Measurements from ENCODE around the gene FKBP11. TPM values are rescaled to one million over a fixed set of nuclear protein-coding genes. Genes with fewer than 3 reads are reported as not detected.

Gene FKBP11
- total RNA-seq, 1 experiment from 2014 or later = 25.5 TPM

GRCh38 chr12:48882972-48883304 is 42.4 kb downstream of the FKBP11 start:
- Histone ChIP-seq H2AFZ (peak overlapping the region; percentile 63; the same call in 1 of the 2 replicates), H3K36me3 (ENCODE audit: low read depth) (no peaks in the 10 kb centered on the region)

GRCh38 chr12:48882315-48882687 is 43.0 kb downstream of the FKBP11 start:
- Histone ChIP-seq H3K27ac (peak overlapping the region; percentile 79), H3K4me1 (replicated peaks; ENCODE audit: insufficient read depth) (peaks cover 30% of the 10 kb centered on the region), H3K27me3 (ENCODE audit: insufficient read depth, low read depth) (no peaks in the 10 kb centered on the region), H4K20me1 (ENCODE audit: insufficient read depth) (no peaks in the 10 kb centered on the region), H3K4me2 (peak overlapping the region; percentile 84), H3K4me3 (peak overlapping the region; percentile 43; the same call in 1 of the 2 replicates), H3F3A (ENCODE audit: insufficient read depth, low read depth) (peaks cover 4% of the 10 kb centered on the region; the same call in 1 of the 2 replicates), H2AFZ (peak overlapping the region; percentile 63), H3K79me2 (ENCODE audit: low read depth) (no peaks in the 10 kb centered on the region), H3K9me2 (ENCODE audit: insufficient read depth) (no peaks in the 10 kb centered on the region), H3K36me3 (ENCODE audit: low read depth) (no peaks in the 10 kb centered on the region), H3K9me3 (ENCODE audit: insufficient read depth, low read depth) (no peaks in the 10 kb centered on the region)
- peak; percentile 45 to 52 for DNase-seq
- BruUV-seq (replicated peaks) = no TSS peak
- no peak for TF ChIP-seq CTCF (conservative IDR thresholded peaks at IDR 0.05)
- no peak for TF ChIP-seq EZH2 (IDR thresholded peaks at IDR 0.05; ENCODE audit: low read depth)
- ChIA-PET POLR2A (ENCODE audit: unreplicated experiment) (interaction anchor here (0.6 to 0.9 kb wide), 2 partner anchors 17 to 30 kb away, joined by 3 to 4 read pairs; partner anchors contain the start of gene RND1), CTCF (interaction anchor here (0.9 to 1.2 kb wide), 4 partner anchors 15 to 30 kb away, joined by 3 to 11 read pairs (median 4); partner anchors contain the start of gene DDX23)
- intact Hi-C loops (cut with micrococcal nuclease; ENCODE audit: unreplicated experiment) = loop anchor here (1.0 kb wide), 1 partner anchor 17 kb away; the partner anchor contains the start of gene RND1

More at GRCh38 chr12:48882972-48883304, 42.4 kb downstream of the FKBP11 start:
- Histone ChIP-seq H3K4me2 (peak overlapping the region; percentile 84), H4K20me1 (ENCODE audit: insufficient read depth) (no peaks in the 10 kb centered on the region), H3F3A (ENCODE audit: insufficient read depth, low read depth) (peaks cover 4% of the 10 kb centered on the region; the same call in 1 of the 2 replicates), H3K4me1 (replicated peaks; ENCODE audit: insufficient read depth) (peaks cover 30% of the 10 kb centered on the region), H3K27me3 (ENCODE audit: insufficient read depth, low read depth) (no peaks in the 10 kb centered on the region), H3K4me3 (peak overlapping the region; percentile 43; the same call in 1 of the 2 replicates), H3K27ac (peak overlapping the region; percentile 79), H3K79me2 (ENCODE audit: low read depth) (no peaks in the 10 kb centered on the region), H3K9me3 (ENCODE audit: insufficient read depth, low read depth) (no peaks in the 10 kb centered on the region), H3K9me2 (ENCODE audit: insufficient read depth) (no peaks in the 10 kb centered on the region)
- DNase-seq = no peak
- TF ChIP-seq EZH2 (IDR thresholded peaks at IDR 0.05; ENCODE audit: low read depth) (no peak), CTCF (conservative IDR thresholded peaks at IDR 0.05) (no peak)
- ChIA-PET POLR2A (ENCODE audit: unreplicated experiment) (interaction anchor here (0.6 to 0.9 kb wide), 3 partner anchors 17 to 68 kb away, joined by 3 to 4 read pairs (median 3); partner anchors contain the start of gene RND1), CTCF (interaction anchor here (0.9 to 1.2 kb wide), 4 partner anchors 16 to 30 kb away, joined by 3 to 11 read pairs (median 4); no protein-coding TSS in a partner anchor)
- intact Hi-C loops (cut with micrococcal nuclease; ENCODE audit: unreplicated experiment) = loop anchor here (1.0 kb wide), 1 partner anchor 18 kb away; the partner anchor contains the start of gene RND1
- BruUV-seq (replicated peaks) = no TSS peak

- H4K20me1 ChIP-seq (ENCODE audit: insufficient read depth) = no peaks in the 10 kb centered on the region
- no peaks in the 10 kb centered on the region for H3K36me3 ChIP-seq (ENCODE audit: low read depth)
- peak overlapping the region; percentile 63 for H2AFZ ChIP-seq
- no peaks in the 10 kb centered on the region for H3K9me2 ChIP-seq (ENCODE audit: insufficient read depth)
- peak overlapping the region; percentile 43; the same call in 1 of the 2 replicates for H3K4me3 ChIP-seq
- peaks cover 4% of the 10 kb centered on the region; the same call in 1 of the 2 replicates for H3F3A ChIP-seq (ENCODE audit: insufficient read depth, low read depth)
- H3K4me1 ChIP-seq (replicated peaks; ENCODE audit: insufficient read depth) = peaks cover 30% of the 10 kb centered on the region
- intact Hi-C loops (cut with micrococcal nuclease; ENCODE audit: unreplicated experiment) = loop anchor here (1.0 kb wide), 1 partner anchor 16 kb away; the partner anchor contains the start of gene RND1
- no peaks in the 10 kb centered on the region for H3K27me3 ChIP-seq (ENCODE audit: insufficient read depth, low read depth)
- H3K4me2 ChIP-seq = peak overlapping the region; percentile 84
- H3K27ac ChIP-seq = peak overlapping the region; percentile 79
- BruUV-seq (replicated peaks) = no TSS peak
- H3K79me2 ChIP-seq (ENCODE audit: low read depth) = no peaks in the 10 kb centered on the region
- ChIA-PET POLR2A (ENCODE audit: unreplicated experiment) (interaction anchor here (0.6 to 0.7 kb wide), 2 partner anchors 16 to 44 kb away, joined by 3 to 4 read pairs; no protein-coding TSS in a partner anchor), CTCF (interaction anchor here (0.5 to 1.2 kb wide), 5 partner anchors 28 to 337 kb away, joined by 3 to 11 read pairs (median 3); partner anchors contain the start of gene DDX23)
- no peaks in the 10 kb centered on the region for H3K9me3 ChIP-seq (ENCODE audit: insufficient read depth, low read depth)
- DNase-seq = no peak
- no peak for TF ChIP-seq EZH2 (IDR thresholded peaks at IDR 0.05; ENCODE audit: low read depth)
- TF ChIP-seq CTCF (conservative IDR thresholded peaks at IDR 0.05) = no peak
Observed at GRCh38 chr12:48881686-48882314, 43.5 kb downstream of the FKBP11 start.

Measured in PC-9 (cell line).